Keratinocyte (primary cell): Measurements from ENCODE around the gene ZC3H18.

Experiments used
- EZH2 ChIP-seq: IDR thresholded peaks from one replicate; pipeline ENCODE4 v1.6.1; 2012; ENCODE audit warnings: inconsistent platforms, mild to moderate bottlenecking, low read length, moderate library complexity
- TF ChIP-seq, protein P1 (sequence below), 3 experiments: IDR thresholded peaks in 1 of 3; conservative IDR thresholded peaks in 1 of 3; optimal IDR thresholded peaks in 1 of 3; 2 replicates in 2 of 3; 3 replicates in 1 of 3; pipeline versions ENCODE3 to v1.5.1; 2011; ENCODE audit warnings: low read length in 3 of 3, mild to moderate bottlenecking in 3 of 3, moderate library complexity in 2 of 3, control low read depth in 1 of 3, inconsistent platforms in 1 of 3; ENCODE audit not compliant: insufficient read depth in 2 of 3; ENCODE audit errors: extremely low read depth in 1 of 3

DNA sequence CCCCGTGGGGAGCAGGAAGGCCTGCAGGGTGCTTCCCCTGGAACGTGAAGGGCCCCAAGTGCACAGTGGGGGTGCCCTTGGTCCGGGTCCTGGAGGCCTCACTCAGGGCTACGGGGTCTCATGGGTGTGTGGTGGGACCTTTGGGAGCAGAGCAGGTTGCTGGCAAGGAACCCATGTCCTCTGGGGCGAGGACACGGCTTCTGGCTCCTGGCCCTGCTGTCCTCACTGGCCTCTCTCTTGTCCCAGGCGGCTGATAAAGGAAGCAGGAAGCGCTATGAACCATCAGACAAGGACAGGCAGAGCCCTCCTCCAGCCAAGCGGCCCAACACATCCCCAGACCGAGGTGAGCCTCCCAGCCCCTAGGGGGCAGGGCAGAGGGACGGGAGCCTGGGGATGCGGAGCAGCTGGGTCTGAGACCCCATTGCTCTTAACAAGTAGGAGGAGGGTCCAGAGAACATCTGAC, 58.3 kb downstream of the ZC3H18 start:
- TF ChIP-seq, protein P1, sequence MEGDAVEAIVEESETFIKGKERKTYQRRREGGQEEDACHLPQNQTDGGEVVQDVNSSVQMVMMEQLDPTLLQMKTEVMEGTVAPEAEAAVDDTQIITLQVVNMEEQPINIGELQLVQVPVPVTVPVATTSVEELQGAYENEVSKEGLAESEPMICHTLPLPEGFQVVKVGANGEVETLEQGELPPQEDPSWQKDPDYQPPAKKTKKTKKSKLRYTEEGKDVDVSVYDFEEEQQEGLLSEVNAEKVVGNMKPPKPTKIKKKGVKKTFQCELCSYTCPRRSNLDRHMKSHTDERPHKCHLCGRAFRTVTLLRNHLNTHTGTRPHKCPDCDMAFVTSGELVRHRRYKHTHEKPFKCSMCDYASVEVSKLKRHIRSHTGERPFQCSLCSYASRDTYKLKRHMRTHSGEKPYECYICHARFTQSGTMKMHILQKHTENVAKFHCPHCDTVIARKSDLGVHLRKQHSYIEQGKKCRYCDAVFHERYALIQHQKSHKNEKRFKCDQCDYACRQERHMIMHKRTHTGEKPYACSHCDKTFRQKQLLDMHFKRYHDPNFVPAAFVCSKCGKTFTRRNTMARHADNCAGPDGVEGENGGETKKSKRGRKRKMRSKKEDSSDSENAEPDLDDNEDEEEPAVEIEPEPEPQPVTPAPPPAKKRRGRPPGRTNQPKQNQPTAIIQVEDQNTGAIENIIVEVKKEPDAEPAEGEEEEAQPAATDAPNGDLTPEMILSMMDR (optimal IDR thresholded peaks at IDR 0.05 in 1 of 3, IDR thresholded peaks at IDR 0.05 in 1 of 3, conservative IDR thresholded peaks at IDR 0.05 in 1 of 3; ENCODE audit: extremely low read depth in 1 of 3, insufficient read depth in 2 of 3, low read length in 3 of 3) = peak; percentile 20 to 39 (median 34)
- no peak for TF ChIP-seq EZH2
